ENCODE measurements around the gene ERC2.

DNA sequence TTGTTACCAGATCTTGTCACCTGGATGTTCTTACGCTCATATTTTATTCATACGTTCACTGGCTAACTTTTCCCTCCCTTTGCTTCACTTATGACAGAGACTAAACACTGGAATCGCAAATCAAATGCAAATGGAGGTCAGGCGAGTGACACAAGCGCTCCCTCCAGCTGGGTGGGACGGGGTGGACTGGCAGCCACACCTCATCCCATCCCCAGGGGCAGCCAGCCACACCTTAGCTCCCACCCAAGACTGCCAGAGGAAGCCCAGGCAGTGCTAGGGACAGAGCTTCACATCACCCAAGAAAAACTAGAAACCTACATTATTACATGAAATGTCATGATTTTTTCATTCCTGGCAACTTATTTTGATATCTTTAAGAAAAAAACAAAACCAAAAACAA lies 366.2 kb downstream of the ERC2 start:
- no peak for TF ChIP-seq CTCF (IDR thresholded peaks at IDR 0.05; ENCODE audit: low read depth, low read length)
- TF ChIP-seq MYC (IDR thresholded peaks at IDR 0.05; ENCODE audit: low read depth, low read length) = no peak

Measured in NB4 (cell line).